22Rv1 (cell line): ENCODE measurements around the gene RAD51B.

ENCODE experiments used
- H3K27ac ChIP-seq: fragments of 450-650 bp; 2 replicates; pipeline ENCODE4 v1.5.1; 2017
- CTCF ChIP-seq: fragments of 450-650 bp; IDR thresholded peaks from 2 replicates; pipeline ENCODE4 v1.5.1; 2017; ENCODE audit warnings: mild to moderate bottlenecking
- ZFX ChIP-seq: fragments of 450-650 bp; IDR thresholded peaks from 2 replicates; pipeline ENCODE4 v1.6.1; 2017; ENCODE audit warnings: antibody characterized with exemption, borderline replicate concordance

The RAD51B gene

DNA sequence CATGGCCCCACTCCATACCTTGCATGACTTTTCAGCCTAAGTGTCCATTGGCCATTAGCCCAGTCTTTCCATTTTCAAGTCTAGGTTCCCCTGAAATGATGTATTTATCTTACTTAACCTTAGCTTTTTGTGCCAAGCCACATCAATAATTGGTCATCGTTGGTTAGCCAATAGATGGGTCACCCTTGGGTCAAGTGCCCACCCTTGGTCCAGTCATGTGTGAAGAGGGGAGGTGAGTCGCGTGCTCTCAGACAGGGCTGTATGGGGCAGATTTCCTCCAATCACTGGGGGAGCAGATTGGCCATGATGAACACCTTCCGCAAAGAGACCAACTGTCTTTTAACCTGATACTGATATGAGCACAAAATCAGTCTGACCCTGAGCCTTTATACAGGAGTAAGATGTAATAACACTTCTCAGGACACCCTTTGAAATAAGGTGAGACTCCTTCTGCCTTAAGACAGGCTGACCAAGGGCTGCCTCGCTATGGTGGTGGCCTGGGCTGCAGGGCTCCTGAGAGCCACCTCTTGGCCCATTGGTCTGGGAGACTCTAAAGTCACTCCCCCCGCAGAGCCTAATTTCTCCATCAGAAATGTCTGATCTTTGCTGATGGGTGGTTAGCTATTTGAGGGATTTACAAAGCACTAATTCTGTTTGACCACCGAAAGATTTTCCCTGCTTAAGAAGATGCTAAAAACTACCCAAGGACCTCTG lies 830.1 kb downstream of the RAD51B start:
- no peak overlapping the region for H3K27ac ChIP-seq
- TF ChIP-seq CTCF (no peak), ZFX (no peak)

DNA sequence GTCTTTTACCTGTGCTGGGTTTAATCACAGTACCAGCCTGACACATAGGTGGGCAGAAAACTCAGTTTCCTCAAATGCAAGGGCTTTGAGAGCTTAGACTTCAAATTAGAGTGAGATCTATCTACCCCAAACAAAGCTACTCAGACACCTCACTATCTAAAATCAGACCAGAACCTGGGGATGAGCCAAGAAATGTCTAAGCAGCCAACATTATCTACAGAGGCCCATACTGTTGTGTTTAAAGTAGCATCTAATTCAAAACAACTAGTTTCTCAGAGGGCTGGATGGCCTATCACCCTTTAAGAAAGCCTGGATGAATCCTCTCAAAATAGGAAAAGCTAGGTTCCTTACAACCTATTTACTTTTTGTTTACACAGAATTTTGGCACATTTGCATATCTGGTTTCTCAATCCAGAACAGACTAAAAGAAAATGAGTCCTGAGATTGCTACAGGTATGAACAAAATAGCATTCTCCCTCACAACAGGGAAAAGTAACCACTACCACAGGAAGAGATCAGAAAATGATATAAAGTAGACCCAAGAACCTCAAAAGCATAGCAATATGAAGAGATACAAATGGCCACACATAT lies 830.9 kb downstream of the RAD51B start:
- no peak overlapping the region for H3K27ac ChIP-seq
- TF ChIP-seq ZFX (no peak), CTCF (no peak)

DNA sequence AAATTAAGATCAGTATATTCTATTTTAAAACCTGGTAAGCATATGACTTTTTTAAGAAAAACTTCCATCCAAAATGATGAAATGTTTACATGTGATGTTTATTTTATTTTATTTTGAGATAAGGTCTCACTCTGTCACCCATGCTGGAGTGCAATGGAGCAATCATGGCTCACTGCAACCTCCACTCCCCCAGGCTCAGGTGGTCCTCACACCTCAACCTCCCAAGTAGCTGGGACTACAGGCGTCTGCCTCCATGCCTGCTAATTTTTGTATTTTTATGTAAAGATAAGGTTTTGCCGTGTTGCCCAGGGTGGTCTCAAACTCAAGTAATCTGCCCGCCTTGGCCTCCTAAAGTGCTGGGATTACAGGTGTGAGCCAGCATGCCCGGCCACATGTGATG lies 831.5 kb downstream of the RAD51B start:
- no peak for TF ChIP-seq ZFX
- TF ChIP-seq CTCF = no peak
- no peak overlapping the region for H3K27ac ChIP-seq

DNA sequence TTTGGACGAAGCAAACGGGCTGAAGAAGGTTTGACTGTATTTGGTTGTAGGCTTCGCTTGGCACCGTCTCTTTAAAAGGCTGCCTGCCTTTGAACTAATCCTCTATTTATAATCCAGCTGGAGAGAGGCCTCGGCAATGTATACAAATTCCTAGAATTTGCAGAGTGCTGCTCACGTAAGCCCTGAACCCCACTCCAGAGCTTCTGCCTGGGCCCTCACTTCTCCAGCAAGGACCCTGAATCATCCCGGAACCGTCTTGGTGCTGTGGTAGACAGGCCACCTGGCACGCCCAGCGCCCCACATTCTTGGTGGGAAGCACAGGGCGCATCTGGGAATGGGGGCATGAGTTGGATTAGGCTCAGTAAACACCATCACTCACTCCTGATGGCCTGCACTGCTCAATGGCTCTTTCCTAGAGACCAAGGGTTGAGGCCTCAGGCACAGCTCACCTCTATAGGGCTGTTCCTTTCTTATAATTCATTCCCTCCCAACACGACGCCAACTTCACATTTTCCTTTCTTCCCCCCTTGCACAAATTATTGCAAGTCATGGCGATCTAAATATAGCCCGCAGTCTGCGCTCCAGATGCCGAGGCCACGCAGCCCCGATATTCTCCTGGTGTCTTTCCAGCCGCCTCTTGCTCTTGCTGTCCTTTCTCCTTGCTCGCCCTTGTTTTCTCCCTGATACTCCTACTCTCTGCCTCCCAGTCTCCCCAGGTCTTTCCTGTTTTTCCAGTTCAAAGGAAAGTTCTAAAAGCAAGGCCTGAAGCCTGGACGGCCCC lies 832.3 kb downstream of the RAD51B start:
- no peak overlapping the region for H3K27ac ChIP-seq
- TF ChIP-seq ZFX = no peak
- no peak for TF ChIP-seq CTCF

GRCh38 chr14:68652433-68652690 lies 832.8 kb downstream of the RAD51B start:
- no peak for TF ChIP-seq ZFX
- TF ChIP-seq CTCF = no peak
- no peak overlapping the region for H3K27ac ChIP-seq

GRCh38 chr14:68653108-68653507 lies 833.5 kb downstream of the RAD51B start:
- TF ChIP-seq CTCF (no peak), ZFX (no peak)
- H3K27ac ChIP-seq = no peak overlapping the region

DNA sequence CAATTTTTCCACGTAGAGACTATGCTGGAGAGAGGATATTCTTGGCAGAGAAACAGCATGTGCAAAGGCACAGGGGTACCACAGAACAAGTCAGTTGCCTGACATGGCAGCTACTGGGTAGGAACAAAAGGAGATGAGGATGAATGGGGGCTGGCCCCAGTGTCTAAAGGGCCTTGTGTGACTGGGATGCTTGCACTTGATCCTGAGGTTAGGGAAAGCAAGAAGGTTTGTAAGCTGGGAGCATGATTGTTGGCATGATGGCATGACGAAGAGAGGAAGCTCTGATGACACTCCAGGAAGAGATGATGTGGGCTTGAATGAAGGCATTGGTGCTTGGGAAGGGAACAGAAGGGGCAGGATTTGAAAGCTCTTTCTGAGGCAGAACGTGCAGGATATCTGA lies 834.2 kb downstream of the RAD51B start:
- TF ChIP-seq CTCF (no peak), ZFX (no peak)
- no peak overlapping the region for H3K27ac ChIP-seq
